Head of caudate nucleus (tissue), 42 donors: Measurements from ENCODE around the gene IL17B.
"Not testable (repeated sequence)": the region's sequence is repeated elsewhere in the genome, so short reads cannot be mapped to it uniquely, and the experiment has no call there.

Experiments used
- DNase-seq, 42 donors: peaks; one replicate each; pipeline versions ENCODE4 v3.0.0 to v3.0.0-alpha.2; 2020 to 2021; ENCODE audit warnings: mixed read lengths in 7 of 42
- intact Hi-C: fragments of 100-400 bp; cut with DNase I; formaldehyde crosslinking; loops from one replicate; pipeline ENCODE4 v1.15.0; 2022

The IL17B gene

GRCh38 chr5:149405550-149406202, 26.6 kb upstream of the IL17B start:
- intact Hi-C loops = no loop called here
- DNase-seq = no peak

- no peak for DNase-seq
- intact Hi-C loops = no loop called here
Observed at GRCh38 chr5:149404746-149405549, 25.9 kb upstream of the IL17B start.

- DNase-seq = no peak
- intact Hi-C loops = no loop called here
Observed at GRCh38 chr5:149403923-149404745, 25.0 kb upstream of the IL17B start.

- DNase-seq = no peak
- intact Hi-C loops = no loop called here
Observed at GRCh38 chr5:149402291-149402690, 23.2 kb upstream of the IL17B start.

GRCh38 chr5:149401051-149401450, 22.0 kb upstream of the IL17B start:
- DNase-seq = no peak
- intact Hi-C loops = no loop called here

GRCh38 chr5:149400304-149400703, 21.2 kb upstream of the IL17B start:
- no peak for DNase-seq
- intact Hi-C loops = no loop called here

- intact Hi-C loops = no loop called here
- no peak for DNase-seq
Observed at GRCh38 chr5:149399775-149400174, 20.7 kb upstream of the IL17B start.

- intact Hi-C loops, DNase-seq: not testable (repeated sequence)
Observed at GRCh38 chr5:149398747-149399266, 19.7 kb upstream of the IL17B start.

- DNase-seq = no peak
- intact Hi-C loops = no loop called here
Observed at GRCh38 chr5:149397530-149397929, 18.4 kb upstream of the IL17B start.

- not testable (repeated sequence) for DNase-seq
Observed at GRCh38 chr5:149394996-149395395, 15.9 kb upstream of the IL17B start.

GRCh38 chr5:149392718-149393117, 13.6 kb upstream of the IL17B start:
- intact Hi-C loops = no loop called here

More at GRCh38 chr5:149394996-149395395, 15.9 kb upstream of the IL17B start:
- intact Hi-C loops = not testable (repeated sequence)

GRCh38 chr5:149391524-149391923, 12.4 kb upstream of the IL17B start:
- intact Hi-C loops = no loop called here
- DNase-seq = no peak

More at GRCh38 chr5:149392718-149393117, 13.6 kb upstream of the IL17B start:
- no peak for DNase-seq

- DNase-seq, intact Hi-C loops: not testable (repeated sequence)
Observed at GRCh38 chr5:149391076-149391475, 12.0 kb upstream of the IL17B start.

- DNase-seq = no peak
Observed at GRCh38 chr5:149389552-149390495, 10.7 kb upstream of the IL17B start.

GRCh38 chr5:149388498-149389190, 9.6 kb upstream of the IL17B start:
- intact Hi-C loops = no loop called here
- no peak for DNase-seq

More at GRCh38 chr5:149389552-149390495, 10.7 kb upstream of the IL17B start:
- intact Hi-C loops = no loop called here

GRCh38 chr5:149387982-149388381, 8.9 kb upstream of the IL17B start:
- intact Hi-C loops = no loop called here
- no peak for DNase-seq

- intact Hi-C loops = no loop called here
- no peak for DNase-seq
Observed at GRCh38 chr5:149387081-149387631, 8.1 kb upstream of the IL17B start.
